Liver (tissue), 9 donors: Measurements from ENCODE around the gene MID1. TPM values are rescaled to one million over a fixed set of nuclear protein-coding genes. Genes with fewer than 3 reads are reported as not detected.

Source experiments
- DNase-seq: peaks from one replicate; pipeline ENCODE4 v3.0.0-alpha.2; 2017; ENCODE audit warnings: low spot score
- H3K27ac ChIP-seq, 2 donors: one replicate each; pipeline ENCODE4 v1.7.0; 2013; ENCODE audit warnings: inconsistent platforms in 2 of 2, low read length in 2 of 2, control low read depth in 1 of 2, low read depth in 1 of 2, mild to moderate bottlenecking in 1 of 2
- H3K27me3 ChIP-seq, 4 donors: one replicate each; pipeline versions ENCODE4 v1.6.1 to v1.7.0; 2013; ENCODE audit warnings: low read length in 3 of 4, inconsistent platforms in 1 of 4, mild to moderate bottlenecking in 1 of 4, moderate library complexity in 1 of 4; ENCODE audit not compliant: control insufficient read depth in 4 of 4, insufficient read depth in 4 of 4
- H3K36me3 ChIP-seq, 4 donors: one replicate each; pipeline versions ENCODE4 v1.6.1 to v1.7.0; 2013; ENCODE audit warnings: low read length in 3 of 4, mild to moderate bottlenecking in 3 of 4, low read depth in 1 of 4, moderate library complexity in 1 of 4; ENCODE audit not compliant: control insufficient read depth in 4 of 4, insufficient read depth in 3 of 4
- H3K4me1 ChIP-seq, 4 donors: one replicate each; pipeline versions ENCODE4 v1.6.1 to v1.7.0; 2013; ENCODE audit warnings: low read length in 3 of 4, mild to moderate bottlenecking in 3 of 4, moderate library complexity in 1 of 4; ENCODE audit not compliant: control insufficient read depth in 4 of 4, insufficient read depth in 4 of 4
- H3K4me3 ChIP-seq, 3 donors: one replicate each; pipeline versions ENCODE4 v1.6.1 to v1.7.0; 2013; ENCODE audit warnings: low read length in 3 of 3, control low read depth in 1 of 3, low read depth in 1 of 3, mild to moderate bottlenecking in 1 of 3
- H3K9ac ChIP-seq, 2 donors: one replicate each; pipeline ENCODE4 v1.7.0; 2013; ENCODE audit warnings: low read length in 2 of 2, mild to moderate bottlenecking in 2 of 2, moderate library complexity in 2 of 2, control low read depth in 1 of 2, low read depth in 1 of 2
- H3K9me3 ChIP-seq, 4 donors: one replicate each; pipeline versions ENCODE4 v1.6.1 to v1.7.0; 2013; ENCODE audit warnings: low read length in 3 of 4; ENCODE audit not compliant: control insufficient read depth in 4 of 4
- ATF3 ChIP-seq: IDR thresholded peaks from 2 replicates; pipeline ENCODE4 v1.6.1; 2016; ENCODE audit warnings: antibody characterized with exemption
- CTCF ChIP-seq: fragments of 150-350 bp; IDR thresholded peaks from 2 replicates; pipeline ENCODE4 v1.5.1; 2017; ENCODE audit warnings: improper control_type of control experiment, low read depth, low read length; ENCODE audit not compliant: missing input control
- EGR1 ChIP-seq, 2 donors: IDR thresholded peaks; 2 replicates each; pipeline ENCODE4 v1.6.1; 2016 to 2018; ENCODE audit warnings: antibody characterized with exemption in 2 of 2, low read depth in 2 of 2
- FOXA1 ChIP-seq: IDR thresholded peaks from 2 replicates; pipeline ENCODE4 v1.6.1; 2016; ENCODE audit warnings: antibody characterized with exemption
- FOXA2 ChIP-seq: IDR thresholded peaks from 2 replicates; pipeline ENCODE4 v1.6.1; 2016; ENCODE audit warnings: antibody characterized with exemption
- GABPA ChIP-seq, 2 donors: IDR thresholded peaks in 1 of 2; conservative IDR thresholded peaks in 1 of 2; 2 replicates each; pipeline ENCODE4 v1.6.1; 2016; ENCODE audit warnings: antibody characterized with exemption in 2 of 2, mild to moderate bottlenecking in 1 of 2, moderate library complexity in 1 of 2
- HNF4A ChIP-seq, 2 donors: conservative IDR thresholded peaks; 2 replicates each; pipeline ENCODE4 v1.6.1; 2016; ENCODE audit warnings: antibody characterized with exemption in 2 of 2, mild to moderate bottlenecking in 2 of 2
- JUND ChIP-seq, 2 donors: IDR thresholded peaks; 2 replicates each; pipeline ENCODE4 v1.6.1; 2016; ENCODE audit warnings: antibody characterized with exemption in 2 of 2
- NR2F2 ChIP-seq: IDR thresholded peaks from 2 replicates; pipeline ENCODE4 v1.6.1; 2016; ENCODE audit warnings: antibody characterized with exemption
- RAD21 ChIP-seq, 2 donors: IDR thresholded peaks; 2 replicates each; pipeline ENCODE4 v1.6.1; 2016; ENCODE audit warnings: antibody characterized with exemption in 2 of 2, mild to moderate bottlenecking in 2 of 2
- REST ChIP-seq: IDR thresholded peaks from 2 replicates; pipeline ENCODE4 v1.6.1; 2016; ENCODE audit warnings: antibody characterized with exemption, mild to moderate bottlenecking
- RXRA ChIP-seq, 2 donors: IDR thresholded peaks; 2 replicates each; pipeline ENCODE4 v1.6.1; 2017 to 2018; ENCODE audit warnings: antibody characterized with exemption in 2 of 2, mild to moderate bottlenecking in 1 of 2
- TAF1 ChIP-seq: conservative IDR thresholded peaks from 2 replicates; pipeline ENCODE4 v1.6.1; 2016; ENCODE audit warnings: antibody characterized with exemption, mild to moderate bottlenecking
- WGBS: extraction: QIAGEN DNeasy Blood & Tissue Kit; methylation state at CpG from one replicate; pipeline ENCODE4 v1.1.7; 2013; 5-methylcytosine and 5-hydroxymethylcytosine counted together
- polyA plus RNA-seq, 2 donors: library from polyadenylated mRNA; stranded (reverse) in 1 of 2; unstranded in 1 of 2; fragments of 200-250 nt in 1 of 2; fragments of >200 nt in 1 of 2; fragmentation: Nextera tagmentation in 1 of 2; extraction: Ambion mirVana in 1 of 2; gene quantifications; one replicate each; pipeline versions ENCODE4 v1.2.1 to v1.2.3, GENCODE V29; 2013 to 2015
- total RNA-seq, 2 donors: library from RNA; depleted of rRNA; stranded (reverse); fragments of >200 nt; gene quantifications; one replicate each; pipeline ENCODE4 v1.2.3, GENCODE V29; 2014
- donor health status: healthy.
- donor health status: healthy.
- donor health status: healthy.
- donor health status: healthy.
- donor health status: healthy.

Gene MID1
- total and polyA plus RNA-seq, 4 donors = 1.8 to 7.9 (median 4.2) TPM

- TF ChIP-seq HNF4A (conservative IDR thresholded peaks at IDR 0.05) (no peak), CTCF (no peak)
Measured at GRCh38 chrX:10507181-10507580, 113.2 kb downstream of the MID1 start (continued).

GRCh38 chrX:10506781-10507180 is 113.6 kb downstream of the MID1 start:
- Histone ChIP-seq H3K27ac (no peak overlapping the region), H3K4me1 (no peaks in the 10 kb centered on the region), H3K4me3 (no peak overlapping the region), H3K9ac (no peak overlapping the region), H3K27me3 (no peaks in the 10 kb centered on the region), H3K36me3 (no peaks in the 10 kb centered on the region), H3K9me3 (no peaks in the 10 kb centered on the region)
- no peak for DNase-seq
- no peak for TF ChIP-seq CTCF
- no peak for TF ChIP-seq REST
- no peak for TF ChIP-seq RAD21 (IDR thresholded peaks at IDR 0.05)
- TF ChIP-seq TAF1 = no peak
- TF ChIP-seq FOXA1 = no peak
- TF ChIP-seq HNF4A (conservative IDR thresholded peaks at IDR 0.05) = no peak
- no peak for TF ChIP-seq RXRA (IDR thresholded peaks at IDR 0.05)
- no peak for TF ChIP-seq JUND (IDR thresholded peaks at IDR 0.05)
- no peak for TF ChIP-seq FOXA2
- no peak for TF ChIP-seq NR2F2
- no peak for TF ChIP-seq GABPA (IDR thresholded peaks at IDR 0.05 in 1 of 2, conservative IDR thresholded peaks at IDR 0.05 in 1 of 2)
- no peak for TF ChIP-seq EGR1 (IDR thresholded peaks at IDR 0.05; ENCODE audit: low read depth in 2 of 2)
- WGBS = 91% methylated on average over 4 of the region's 4 CpGs

GRCh38 chrX:10505726-10506125 is 114.7 kb downstream of the MID1 start:
- Histone ChIP-seq H3K27ac (no peak overlapping the region), H3K4me1 (no peaks in the 10 kb centered on the region), H3K4me3 (no peak overlapping the region), H3K27me3 (no peaks in the 10 kb centered on the region), H3K9me3 (no peaks in the 10 kb centered on the region), H3K36me3 (no peaks in the 10 kb centered on the region), H3K9ac (no peak overlapping the region)
- TF ChIP-seq FOXA2 = no peak
- no peak for TF ChIP-seq ATF3
- no peak for TF ChIP-seq NR2F2
- TF ChIP-seq JUND (IDR thresholded peaks at IDR 0.05) = no peak
- no peak for DNase-seq
- whole genome bisulfite sequencing = 98% methylated on average over 4 of the region's 4 CpGs
